ENCODE data around the gene BTD.

DNA sequence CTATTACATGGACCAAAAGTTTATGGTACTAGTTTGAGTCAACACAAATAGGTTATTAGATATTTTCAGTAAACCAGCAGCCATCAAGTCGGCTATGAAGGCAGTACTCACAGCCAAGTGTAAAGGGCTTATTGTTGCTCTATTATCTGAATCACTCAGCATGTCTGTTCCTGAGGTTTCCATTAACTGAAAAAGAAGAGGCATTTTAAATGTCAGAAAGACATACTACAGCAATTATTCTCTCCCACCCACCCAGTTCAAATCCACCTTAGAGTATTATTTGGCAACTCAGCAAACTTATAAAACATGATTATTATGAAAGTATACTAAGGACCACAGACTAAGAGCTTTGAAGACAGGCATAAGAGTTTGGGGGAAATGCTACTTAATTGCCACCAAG is 93.1 kb downstream of the BTD start:
- TF ChIP-seq POLR2A (IDR thresholded peaks at IDR 0.05; ENCODE audit: extremely low read depth, insufficient read length) = no peak
- TF ChIP-seq, protein P1, sequence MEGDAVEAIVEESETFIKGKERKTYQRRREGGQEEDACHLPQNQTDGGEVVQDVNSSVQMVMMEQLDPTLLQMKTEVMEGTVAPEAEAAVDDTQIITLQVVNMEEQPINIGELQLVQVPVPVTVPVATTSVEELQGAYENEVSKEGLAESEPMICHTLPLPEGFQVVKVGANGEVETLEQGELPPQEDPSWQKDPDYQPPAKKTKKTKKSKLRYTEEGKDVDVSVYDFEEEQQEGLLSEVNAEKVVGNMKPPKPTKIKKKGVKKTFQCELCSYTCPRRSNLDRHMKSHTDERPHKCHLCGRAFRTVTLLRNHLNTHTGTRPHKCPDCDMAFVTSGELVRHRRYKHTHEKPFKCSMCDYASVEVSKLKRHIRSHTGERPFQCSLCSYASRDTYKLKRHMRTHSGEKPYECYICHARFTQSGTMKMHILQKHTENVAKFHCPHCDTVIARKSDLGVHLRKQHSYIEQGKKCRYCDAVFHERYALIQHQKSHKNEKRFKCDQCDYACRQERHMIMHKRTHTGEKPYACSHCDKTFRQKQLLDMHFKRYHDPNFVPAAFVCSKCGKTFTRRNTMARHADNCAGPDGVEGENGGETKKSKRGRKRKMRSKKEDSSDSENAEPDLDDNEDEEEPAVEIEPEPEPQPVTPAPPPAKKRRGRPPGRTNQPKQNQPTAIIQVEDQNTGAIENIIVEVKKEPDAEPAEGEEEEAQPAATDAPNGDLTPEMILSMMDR (IDR thresholded peaks at IDR 0.05; ENCODE audit: low read depth, low read length) = no peak
- TF ChIP-seq, protein P2, sequence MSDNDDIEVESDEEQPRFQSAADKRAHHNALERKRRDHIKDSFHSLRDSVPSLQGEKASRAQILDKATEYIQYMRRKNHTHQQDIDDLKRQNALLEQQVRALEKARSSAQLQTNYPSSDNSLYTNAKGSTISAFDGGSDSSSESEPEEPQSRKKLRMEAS (IDR thresholded peaks at IDR 0.05; ENCODE audit: low read depth, low read length) = no peak

Data from NB4 (cell line).